K562 (cell line): ENCODE measurements around the gene DCXR. TPM values are rescaled to one million over a fixed set of nuclear protein-coding genes. Genes with fewer than 3 reads are reported as not detected.

Experiments used
- ARID4B ChIP-seq: sonication (generic); formaldehyde crosslinking; IDR thresholded peaks from 2 replicates; pipeline ENCODE4 v1.8.0; 2022; ENCODE audit warnings: mild to moderate bottlenecking, missing genetic modification reagents
- BCL6 ChIP-seq: fragments of 250-450 bp; sonication (Bioruptor Pico); IDR thresholded peaks from 2 replicates; pipeline ENCODE4 v1.4.0; 2020
- HDGF ChIP-seq: fragments of 450-650 bp; IDR thresholded peaks from 2 replicates; pipeline ENCODE4 v1.6.1; 2016
- HNRNPH1 ChIP-seq: fragments of 200-400 bp; formaldehyde crosslinking; optimal IDR thresholded peaks from 2 replicates; pipeline ENCODE3; 2017; ENCODE audit warnings: low read depth, mild to moderate bottlenecking, low read length, moderate library complexity
- MXI1 ChIP-seq: IDR thresholded peaks from 2 replicates; pipeline ENCODE4 v1.6.1; 2011; ENCODE audit warnings: low read depth, mild to moderate bottlenecking, improper control_type of control experiment, low read length
- PCBP1 ChIP-seq: fragments of 200-400 bp; formaldehyde crosslinking; IDR thresholded peaks from 2 replicates; pipeline ENCODE4 v1.6.1; 2018; ENCODE audit warnings: mild to moderate bottlenecking, low read depth, low read length; ENCODE audit not compliant: poor library complexity, severe bottlenecking
- POLR2A ChIP-seq: fragments of 450-650 bp; conservative IDR thresholded peaks from 2 replicates; pipeline ENCODE4 v1.6.1; 2016
- PYGO2 ChIP-seq: fragments of 450-650 bp; IDR thresholded peaks from 2 replicates; pipeline ENCODE4 v1.6.1; 2016; ENCODE audit warnings: mild to moderate bottlenecking, missing genetic modification characterization, moderate library complexity, missing compliant biosample characterization
- RNF2 ChIP-seq: sonication (generic); IDR thresholded peaks from 2 replicates; pipeline ENCODE4 v1.6.1; 2016
- SNIP1 ChIP-seq: fragments of 450-650 bp; IDR thresholded peaks from 2 replicates; pipeline ENCODE4 v1.7.1; 2017; ENCODE audit warnings: low read depth, mild to moderate bottlenecking
- TAF1 ChIP-seq: IDR thresholded peaks from 2 replicates; pipeline ENCODE4 v1.6.1; 2011; ENCODE audit warnings: mild to moderate bottlenecking, low read length, moderate library complexity; ENCODE audit not compliant: insufficient read depth, control insufficient read depth, severe bottlenecking; ENCODE audit errors: extremely low read depth
- TCF7 ChIP-seq: sonication (generic); IDR thresholded peaks from 2 replicates; pipeline ENCODE4 v1.6.1; 2016; ENCODE audit warnings: antibody characterized with exemption, borderline replicate concordance
- TOE1 ChIP-seq, 2 experiments: fragments of 450-650 bp in 1 of 2; sonication (generic) in 1 of 2; formaldehyde crosslinking in 1 of 2; IDR thresholded peaks; 2 replicates each; pipeline versions ENCODE4 v1.7.1 to v1.8.0; 2016 to 2022; ENCODE audit warnings: borderline replicate concordance in 2 of 2, mild to moderate bottlenecking in 2 of 2, antibody characterized with exemption in 1 of 2, inconsistent platforms in 1 of 2, low read depth in 1 of 2, missing genetic modification reagents in 1 of 2, moderate library complexity in 1 of 2
- TRIM25 ChIP-seq: fragments of 450-650 bp; IDR thresholded peaks from 2 replicates; pipeline ENCODE4 v1.7.0; 2016; ENCODE audit warnings: borderline replicate concordance
- ZBTB2 ChIP-seq: fragments of 450-650 bp; IDR thresholded peaks from 2 replicates; pipeline ENCODE4 v1.6.1; 2016; ENCODE audit warnings: antibody characterized with exemption
- ZNF146 ChIP-seq: IDR thresholded peaks from one replicate; pipeline ENCODE4 v1.6.1; 2018; ENCODE audit warnings: missing compliant biosample characterization; ENCODE audit not compliant: unreplicated experiment
- ZNF253 ChIP-seq: fragments of 250-450 bp; sonication (Bioruptor Pico); conservative IDR thresholded peaks from 2 replicates; pipeline ENCODE4 v1.6.1; 2021; ENCODE audit warnings: mild to moderate bottlenecking
- ZNF639 ChIP-seq, 2 experiments: fragments of 200-800 bp in 1 of 2; sonication (Bioruptor generic) in 1 of 2; sonication (generic) in 1 of 2; formaldehyde crosslinking in 1 of 2; IDR thresholded peaks in 1 of 2; conservative IDR thresholded peaks in 1 of 2; 2 replicates each; pipeline versions ENCODE4 v1.5.0 to v1.6.1; 2016 to 2020; ENCODE audit warnings: missing compliant biosample characterization in 1 of 2, missing genetic modification characterization in 1 of 2, missing genetic modification reagents in 1 of 2
- polyA plus RNA-seq, 8 experiments: library from polyadenylated mRNA; depleted of rRNA in 4 of 8; stranded (reverse) in 5 of 8; unstranded in 3 of 8; fragments of >200 nt; fragmentation: Nextera tagmentation in 2 of 8; fragmentation: Illumina TruSeq in 1 of 8; extraction: Ambion mirVana in 2 of 8; extraction: Trizol in 1 of 8; gene quantifications; 2 replicates each; pipeline versions ENCODE4 v1.2.1 to v1.2.3, GENCODE V29; 2011 to 2014; ENCODE audit warnings: inconsistent platforms in 1 of 8, missing spikeins in 1 of 8
- total RNA-seq, 7 experiments: library from RNA; depleted of rRNA in 6 of 7; stranded (reverse); fragments of >200 nt in 6 of 7; fragmentation: Illumina TruSeq in 2 of 7; extraction: Trizol in 2 of 7; gene quantifications; 2 replicates each; pipeline versions ENCODE4 v1.2.1 to v1.2.3, GENCODE V29; 2011 to 2021; ENCODE audit warnings: low replicate concordance in 1 of 7

The DCXR gene
- total and polyA plus RNA-seq, 9 of the 15 experiments (the other 6 are each of a cell fraction or from before 2014, with no cell fraction given) = 21.3 to 274 (median 156) TPM

GRCh38 chr17:82083009-82083408, 45.5 kb upstream of the DCXR start (continued):
- TF ChIP-seq ARID4B (no peak), HNRNPH1 (no peak), SNIP1 (no peak), POLR2A (peak; percentile 22; the same call in 1 of the 2 replicates), TAF1 (no peak), TCF7 (no peak), ZNF253 (no peak), ZNF146 (CRISPR knock-in tag) (no peak), MXI1 (no peak), PCBP1 (peak; percentile 20), HDGF (no peak), ZNF639 (CRISPR knock-in tag; conservative IDR thresholded peaks at IDR 0.05 in 1 of 2, IDR thresholded peaks at IDR 0.05 in 1 of 2) (no peak), TRIM25 (no peak), TOE1 (IDR thresholded peaks at IDR 0.05; ENCODE audit: borderline replicate concordance) (no peak), TOE1 (CRISPR knock-in tag; IDR thresholded peaks at IDR 0.05; ENCODE audit: borderline replicate concordance, low read depth) (no peak), PYGO2 (tag) (no peak), RNF2 (no peak), ZBTB2 (no peak), BCL6 (CRISPR knock-in tag) (no peak)
